GM19372 (cell line): ENCODE data around the gene ALOX15.
"Not testable (repeated sequence)": the region's sequence is repeated elsewhere in the genome, so short reads cannot be mapped to it uniquely, and the experiment has no call there.

Source experiments
- ATAC-seq: cut with Tn5 transposase; IDR thresholded peaks from one replicate; pipeline ENCODE4 v1.9.1; 2021; ENCODE audit warnings: mild to moderate bottlenecking, low read depth, moderate library complexity; ENCODE audit not compliant: unreplicated experiment

Gene ALOX15

DNA sequence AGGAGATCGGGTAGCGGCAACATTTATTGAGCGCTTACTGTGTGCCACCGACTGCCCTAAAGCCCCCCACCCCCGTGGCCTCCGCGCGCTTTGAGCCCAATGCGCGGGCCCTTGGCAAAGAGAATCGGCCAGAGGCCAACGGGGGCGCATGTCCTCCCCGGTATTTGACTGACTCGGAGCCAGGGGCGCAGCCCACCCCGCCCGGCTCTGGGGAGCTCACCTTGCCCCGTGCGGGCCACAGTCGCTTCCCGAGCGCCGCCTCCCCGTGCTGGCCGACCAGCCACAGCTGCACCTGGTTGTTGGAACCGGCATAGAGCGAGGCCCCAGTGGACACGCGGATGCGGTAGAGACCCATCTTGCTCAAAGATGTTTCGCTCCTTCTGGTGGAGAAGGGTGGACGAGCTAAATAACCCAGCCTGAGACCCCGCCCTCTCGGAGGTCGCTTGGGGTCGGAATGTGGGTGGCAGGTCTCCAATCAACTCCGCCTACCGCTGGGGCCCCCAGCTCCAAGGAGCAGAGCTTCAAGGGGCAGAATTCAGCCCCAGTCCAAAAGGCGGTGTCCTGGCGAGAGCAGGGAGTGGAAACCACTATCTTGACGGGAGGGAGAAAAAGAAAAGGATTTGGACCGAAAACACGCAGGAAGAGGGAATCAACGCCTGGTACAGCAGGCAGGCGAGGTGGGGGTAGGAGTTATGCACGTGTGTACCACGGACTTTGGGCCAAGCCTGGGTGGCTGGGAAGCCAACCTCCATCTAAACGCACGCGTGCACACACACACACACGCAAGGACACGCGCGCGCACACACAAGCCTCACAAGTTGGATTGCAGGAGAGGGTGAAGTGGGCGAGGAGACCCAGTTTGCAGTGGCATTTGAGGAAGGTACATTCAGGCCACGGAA, at the start of gene ALOX15:
ALOX15 (minus strand) TSS at position 382 of the 899 bp plus-strand sequence; CDS start at position 355, 27 bp downstream.
- no peak for ATAC-seq

- ATAC-seq: no peak
Measured at GRCh38 chr17:4690745-4691144, 49.3 kb upstream of the ALOX15 start.

- not testable (repeated sequence) for ATAC-seq
Measured at GRCh38 chr17:4689872-4690271, 48.4 kb upstream of the ALOX15 start.

- not testable (repeated sequence) for ATAC-seq
Measured at GRCh38 chr17:4683739-4684138, 42.3 kb upstream of the ALOX15 start.

DNA sequence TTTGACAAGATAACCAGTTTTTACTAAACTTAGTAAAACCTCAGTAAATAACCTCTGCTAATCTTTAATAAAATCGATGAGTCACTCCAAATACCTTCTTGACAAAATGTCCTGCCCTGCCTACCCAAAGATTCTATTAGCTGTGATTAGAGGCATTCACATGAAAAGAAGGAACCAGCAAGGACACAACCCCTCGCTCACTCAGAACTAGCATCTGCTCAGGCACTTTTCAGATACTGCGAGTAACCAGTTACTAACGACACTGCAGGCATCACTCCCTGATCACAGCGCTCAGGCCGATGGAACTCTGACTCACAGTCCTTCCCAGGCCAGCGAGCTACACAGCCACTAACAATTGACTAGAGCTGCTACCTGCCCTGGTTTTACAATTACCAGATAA, 38.2 kb upstream of the ALOX15 start:
- no peak for ATAC-seq

GRCh38 chr17:4678448-4679026, 37.1 kb upstream of the ALOX15 start:
- no peak for ATAC-seq

DNA sequence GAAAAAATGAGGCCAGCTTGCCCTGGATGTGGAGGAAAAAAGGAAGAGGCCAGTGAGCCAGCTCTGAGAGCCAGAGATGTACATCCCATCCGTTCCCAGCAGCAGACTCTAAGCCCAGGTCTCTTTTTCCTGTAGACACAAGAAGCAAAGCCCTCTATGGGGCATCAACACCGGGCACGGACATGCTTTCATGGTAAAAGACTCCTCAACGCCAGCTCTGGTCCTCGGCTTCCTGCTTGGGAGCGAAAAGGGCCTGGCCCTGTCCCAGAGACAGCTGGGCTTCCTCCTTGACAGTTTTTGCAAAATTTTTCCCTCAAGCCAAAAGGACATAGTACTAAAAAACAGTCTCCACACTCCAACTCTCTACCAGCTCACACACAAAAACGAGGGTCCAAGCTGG, 35.3 kb upstream of the ALOX15 start:
- no peak for ATAC-seq

- no peak for ATAC-seq
Measured at GRCh38 chr17:4675791-4676190, 34.3 kb upstream of the ALOX15 start.

GRCh38 chr17:4674685-4674998, 33.2 kb upstream of the ALOX15 start:
- ATAC-seq: no peak

DNA sequence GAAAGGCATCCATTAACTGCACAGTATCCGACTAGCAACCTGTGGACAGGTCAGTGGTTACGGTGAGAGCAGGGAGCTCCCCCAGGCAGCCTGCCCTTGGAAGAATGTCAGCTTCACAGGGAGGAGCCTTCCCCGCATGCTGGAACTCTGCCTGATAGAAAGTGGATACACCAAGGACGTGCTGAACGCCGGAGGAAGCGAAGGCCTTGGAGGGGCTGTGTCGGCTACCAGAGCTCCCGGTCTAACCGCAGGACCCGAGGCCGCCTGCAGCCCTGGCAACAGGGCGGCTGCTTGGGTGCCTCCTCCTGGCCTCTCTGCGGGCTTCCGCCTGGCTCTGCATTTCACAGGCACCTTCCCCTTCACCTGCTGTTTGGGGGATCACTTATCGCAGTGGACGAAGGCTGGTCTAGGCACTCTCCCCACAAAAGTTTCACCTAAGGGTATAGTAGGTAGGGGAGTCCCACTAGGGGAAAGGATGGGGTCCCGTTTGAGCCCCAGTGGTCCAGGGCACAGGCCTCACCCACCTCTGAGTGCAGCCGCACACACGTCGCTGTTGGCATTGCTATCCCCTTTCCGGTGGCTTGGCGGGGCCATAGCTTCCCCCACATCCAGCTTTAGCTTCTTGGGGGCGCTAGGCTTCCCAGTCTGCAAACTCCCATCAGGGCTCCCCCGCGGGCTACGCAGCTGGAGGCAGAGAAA, 32.7 kb upstream of the ALOX15 start:
- ATAC-seq: no peak

- no peak for ATAC-seq
Measured at GRCh38 chr17:4673169-4673568, 31.7 kb upstream of the ALOX15 start.

DNA sequence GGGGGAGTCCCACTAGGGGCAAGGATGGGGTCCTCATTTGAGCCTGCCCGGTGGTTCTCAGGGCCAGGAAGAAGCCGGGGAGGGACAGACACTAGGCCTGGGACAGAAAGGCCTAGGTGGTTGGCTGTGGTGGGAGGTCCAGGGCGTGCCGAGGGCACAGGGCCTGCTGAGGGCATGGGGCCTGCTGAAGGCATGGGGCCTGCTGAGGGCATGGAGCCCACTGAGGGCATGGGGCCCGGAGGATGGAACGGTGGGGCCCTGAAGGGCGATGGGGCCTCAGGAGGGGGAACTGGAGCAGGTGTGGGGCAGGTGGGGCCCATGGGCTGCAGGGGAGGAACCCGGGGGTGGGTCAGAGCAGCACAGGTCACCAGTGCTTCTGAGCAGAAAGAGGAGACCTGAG, 31.3 kb upstream of the ALOX15 start:
- ATAC-seq: no peak

GRCh38 chr17:4672055-4672630, 30.7 kb upstream of the ALOX15 start:
- ATAC-seq: no peak

- no peak for ATAC-seq
Measured at GRCh38 chr17:4667166-4667565, 25.7 kb upstream of the ALOX15 start.

- no peak for ATAC-seq
Measured at GRCh38 chr17:4666296-4666695, 24.8 kb upstream of the ALOX15 start.

DNA sequence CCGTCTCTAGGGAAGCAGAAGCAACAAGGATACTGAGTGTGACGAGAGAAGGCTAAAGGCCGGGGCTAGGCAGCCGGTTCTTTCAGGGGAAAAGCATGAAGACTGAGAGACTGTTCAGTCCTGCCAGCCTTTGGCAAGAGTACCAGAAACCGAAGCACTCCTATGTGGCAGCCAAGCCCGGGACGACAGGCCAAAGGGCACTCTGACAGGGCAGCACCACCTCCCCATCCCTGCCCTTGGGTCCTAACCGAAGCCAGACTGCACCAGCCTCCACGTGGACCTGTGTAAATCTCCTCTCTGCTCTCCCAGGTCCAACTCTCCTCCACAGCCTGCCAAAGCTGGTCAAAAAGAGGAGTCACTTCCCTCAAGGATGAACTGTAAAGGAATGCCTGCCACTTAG, 23.5 kb upstream of the ALOX15 start:
- no peak for ATAC-seq

GRCh38 chr17:4664230-4664629, 22.8 kb upstream of the ALOX15 start:
- no peak for ATAC-seq

DNA sequence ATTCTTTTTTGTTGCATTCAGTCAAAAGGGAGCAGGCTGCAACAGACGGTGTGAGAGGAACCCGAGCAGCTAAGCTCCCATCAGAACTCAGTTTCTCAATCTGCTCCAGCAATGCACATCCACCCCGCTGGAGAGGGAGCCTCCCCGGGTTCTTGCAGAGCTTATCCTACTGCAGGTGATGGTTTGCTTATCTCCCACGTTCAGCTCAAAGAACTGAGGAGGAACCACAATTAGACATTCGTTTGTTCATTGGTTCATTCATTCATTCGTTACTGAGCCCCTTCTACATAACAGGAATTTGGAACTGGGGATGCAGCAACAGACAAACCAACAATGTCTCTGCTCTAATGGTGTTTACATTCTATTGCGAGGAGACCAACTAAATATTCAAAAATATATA, 22.2 kb upstream of the ALOX15 start:
- no peak for ATAC-seq

DNA sequence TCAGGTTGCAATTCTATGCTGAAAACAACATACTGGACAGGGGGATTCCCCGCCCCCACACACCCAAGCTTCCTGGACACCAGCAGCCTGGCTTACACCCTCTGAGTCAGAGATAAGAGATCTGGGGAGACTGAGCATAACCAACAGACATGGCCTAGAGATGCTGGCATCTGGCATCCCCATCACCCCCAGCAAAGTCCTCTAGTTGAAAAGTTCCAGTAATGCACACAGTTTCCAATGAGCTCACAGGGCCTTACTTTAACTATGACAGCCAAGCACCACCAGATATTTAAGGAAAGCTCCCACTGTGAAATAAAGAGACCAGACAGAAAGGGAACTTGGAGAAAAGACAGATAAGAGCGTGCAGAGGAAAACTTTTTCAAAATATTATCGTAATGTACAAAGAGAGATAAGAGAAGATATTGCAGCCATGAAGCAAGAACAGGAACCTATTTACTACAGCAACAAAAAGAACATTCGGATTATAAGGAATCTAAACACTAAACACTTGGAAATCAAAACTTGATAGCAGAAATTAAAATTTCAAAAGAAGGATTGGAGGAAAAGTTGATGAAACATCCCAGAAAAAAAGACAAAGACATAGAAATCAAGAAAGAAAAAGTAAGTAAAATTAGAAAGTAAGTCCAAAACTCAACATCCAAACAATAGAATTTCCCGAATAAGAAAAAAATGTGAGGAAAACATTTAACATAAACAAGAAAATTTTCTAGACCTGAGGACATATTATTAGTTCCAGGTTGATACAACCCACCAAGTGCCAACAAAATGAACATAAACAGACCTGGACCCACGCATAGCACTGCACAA, 17.2 kb upstream of the ALOX15 start:
- no peak for ATAC-seq

DNA sequence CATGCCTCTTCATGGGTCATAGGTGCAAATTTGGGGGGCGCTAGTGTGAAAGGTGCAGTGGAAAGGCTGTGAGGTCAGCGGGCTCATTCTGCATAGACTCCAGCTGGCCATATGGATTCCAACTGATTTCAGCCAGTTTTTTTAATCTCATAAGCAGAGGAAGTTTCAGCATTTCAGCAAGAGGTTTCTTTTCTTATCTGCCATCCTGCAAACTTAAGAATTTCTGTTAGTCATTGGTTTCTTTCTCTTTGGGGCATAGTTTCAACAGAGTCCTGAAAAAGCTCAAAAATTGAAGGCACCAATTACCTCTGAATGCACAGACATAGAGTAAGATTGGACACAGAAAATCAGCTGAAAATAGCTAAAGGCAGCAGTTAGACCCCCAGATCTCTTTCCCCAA, 16.2 kb upstream of the ALOX15 start:
- no peak for ATAC-seq
